GM10847 (cell line): Measurements from ENCODE around the gene CALML6.

ENCODE experiments used
- POLR2A ChIP-seq: IDR thresholded peaks from 2 replicates; pipeline ENCODE4 v1.6.1; 2011; ENCODE audit not compliant: insufficient read length; ENCODE audit errors: extremely low read depth

CALML6 gene

GRCh38 chr1:1956586-1957532, 41.8 kb downstream of the CALML6 start:
- no peak for TF ChIP-seq POLR2A

- TF ChIP-seq POLR2A: no peak
Measured at GRCh38 chr1:1957533-1957961, 42.5 kb downstream of the CALML6 start.

DNA sequence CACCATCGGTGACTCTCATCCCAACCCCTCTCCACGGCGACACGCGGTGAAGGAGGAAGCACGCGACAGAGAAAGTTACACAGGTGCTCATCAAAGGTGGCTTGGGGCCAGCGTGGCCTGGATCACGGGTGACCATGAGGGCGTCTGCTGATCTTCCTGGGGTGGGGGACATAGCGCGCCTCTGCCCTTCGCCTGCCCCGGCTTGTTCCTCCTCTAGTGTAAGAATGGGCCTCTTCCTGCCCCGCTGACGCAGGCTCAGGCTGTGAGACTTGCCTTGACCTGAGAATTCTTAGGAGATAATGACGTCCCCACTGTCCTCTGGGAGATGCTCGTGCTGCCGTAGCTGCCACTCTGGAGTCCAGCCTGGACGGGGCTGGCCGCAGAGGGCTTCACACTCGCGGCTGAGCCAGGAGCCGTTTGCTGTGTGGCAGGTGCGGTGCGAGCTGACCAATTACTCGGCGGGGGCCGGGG, 43.0 kb downstream of the CALML6 start:
- no peak for TF ChIP-seq POLR2A

- no peak for TF ChIP-seq POLR2A
Measured at GRCh38 chr1:1959459-1959839, 44.4 kb downstream of the CALML6 start.

DNA sequence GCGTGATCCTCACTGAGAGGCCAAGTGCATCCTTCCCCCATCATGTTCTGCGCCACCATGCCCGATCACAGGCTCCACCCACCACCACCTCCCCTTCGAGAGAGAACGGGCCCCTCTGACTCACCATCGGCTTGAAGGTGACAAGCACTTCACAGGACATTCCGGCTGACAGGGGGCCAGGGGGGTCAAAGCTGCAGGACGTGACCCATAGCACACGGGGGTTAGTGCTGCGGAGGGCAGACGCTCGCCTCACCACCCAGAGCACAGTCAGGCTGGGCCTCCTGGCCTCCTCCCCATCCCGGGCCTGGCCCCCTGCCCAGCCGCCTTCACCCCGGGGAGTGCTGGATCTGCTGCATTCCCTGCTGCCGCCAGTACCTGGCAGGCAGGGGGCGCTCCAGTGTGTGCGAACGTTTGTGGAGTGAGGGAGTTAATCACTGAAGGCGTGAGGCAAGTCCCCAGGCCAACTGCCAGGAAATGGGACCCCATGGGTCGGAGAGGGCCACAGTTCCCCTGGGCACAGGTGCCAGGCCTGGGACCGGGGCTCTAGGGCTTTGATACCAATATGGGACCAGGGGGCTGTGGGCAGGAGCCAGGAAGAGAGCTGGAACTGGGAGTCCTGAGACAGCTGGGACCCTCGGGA, 44.9 kb downstream of the CALML6 start:
- TF ChIP-seq POLR2A: no peak

GRCh38 chr1:1960480-1961196, 45.6 kb downstream of the CALML6 start:
- no peak for TF ChIP-seq POLR2A

- TF ChIP-seq POLR2A: no peak
Measured at GRCh38 chr1:1962752-1963151, 47.7 kb downstream of the CALML6 start.

DNA sequence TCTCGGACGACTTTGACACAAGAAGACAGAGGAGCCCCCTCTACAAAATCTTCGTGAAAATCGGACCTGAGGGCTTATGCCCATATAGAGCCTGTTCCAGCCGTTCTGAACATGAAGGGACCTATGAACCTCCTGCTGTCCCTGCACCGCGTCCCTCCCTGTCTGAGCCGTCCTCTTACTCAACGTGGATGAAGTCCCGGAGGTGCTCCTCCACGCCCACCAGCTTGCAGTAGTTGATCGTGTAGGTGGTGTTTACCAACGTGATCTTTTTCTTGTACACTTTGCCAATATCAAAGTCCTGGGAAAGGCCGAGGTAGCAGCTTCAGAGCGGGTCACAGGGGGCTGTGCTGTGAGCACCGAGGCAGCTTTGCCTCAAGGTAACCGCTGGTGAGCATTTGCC, 48.5 kb downstream of the CALML6 start:
- TF ChIP-seq POLR2A: no peak

DNA sequence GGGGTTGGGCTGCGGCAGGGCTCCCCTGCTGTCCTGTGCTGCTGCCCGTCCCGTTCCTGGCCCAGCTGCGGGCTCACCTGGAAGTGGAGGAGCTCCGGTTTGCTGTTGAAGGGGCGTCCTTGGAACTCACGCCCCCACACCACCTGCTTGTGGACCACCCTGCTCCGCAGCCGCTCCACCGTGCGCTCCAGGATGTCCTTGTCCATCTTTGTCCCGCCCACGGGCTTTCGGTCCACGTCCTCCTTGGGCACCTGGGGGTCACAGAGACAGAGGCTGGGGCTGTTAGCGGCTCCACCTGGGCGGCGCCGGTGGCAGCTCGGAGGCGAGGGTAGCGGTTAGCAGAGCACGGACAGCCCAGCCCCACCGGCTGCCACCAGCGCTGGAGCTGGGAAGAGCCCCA, 49.8 kb downstream of the CALML6 start:
- no peak for TF ChIP-seq POLR2A

GRCh38 chr1:1965546-1965945, 50.5 kb downstream of the CALML6 start:
- TF ChIP-seq POLR2A: no peak

GRCh38 chr1:1966071-1966740, 51.1 kb downstream of the CALML6 start:
- TF ChIP-seq POLR2A: no peak
